ENCODE measurements around the gene LTBP2.

DNA sequence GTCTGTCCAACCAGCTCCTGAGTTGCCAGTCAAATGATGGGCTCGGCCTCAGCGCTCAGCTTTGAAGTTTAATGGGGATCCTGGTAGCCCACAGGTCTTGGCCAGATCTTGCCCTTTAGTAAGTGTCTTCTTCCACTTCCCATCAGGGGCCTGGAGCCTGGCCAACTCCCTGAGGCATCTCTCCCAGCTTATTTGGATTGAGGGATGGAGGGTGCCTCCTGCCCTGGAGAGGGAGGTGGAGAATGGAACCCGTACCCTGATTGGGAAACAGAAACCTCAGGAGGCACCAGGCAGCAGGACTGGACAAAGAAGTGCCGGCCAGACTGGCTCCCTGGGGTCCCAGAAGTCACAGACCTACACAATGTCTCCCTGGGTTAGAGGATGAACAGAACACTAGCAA is 40.5 kb upstream of the LTBP2 start:
- TF ChIP-seq, protein P1, sequence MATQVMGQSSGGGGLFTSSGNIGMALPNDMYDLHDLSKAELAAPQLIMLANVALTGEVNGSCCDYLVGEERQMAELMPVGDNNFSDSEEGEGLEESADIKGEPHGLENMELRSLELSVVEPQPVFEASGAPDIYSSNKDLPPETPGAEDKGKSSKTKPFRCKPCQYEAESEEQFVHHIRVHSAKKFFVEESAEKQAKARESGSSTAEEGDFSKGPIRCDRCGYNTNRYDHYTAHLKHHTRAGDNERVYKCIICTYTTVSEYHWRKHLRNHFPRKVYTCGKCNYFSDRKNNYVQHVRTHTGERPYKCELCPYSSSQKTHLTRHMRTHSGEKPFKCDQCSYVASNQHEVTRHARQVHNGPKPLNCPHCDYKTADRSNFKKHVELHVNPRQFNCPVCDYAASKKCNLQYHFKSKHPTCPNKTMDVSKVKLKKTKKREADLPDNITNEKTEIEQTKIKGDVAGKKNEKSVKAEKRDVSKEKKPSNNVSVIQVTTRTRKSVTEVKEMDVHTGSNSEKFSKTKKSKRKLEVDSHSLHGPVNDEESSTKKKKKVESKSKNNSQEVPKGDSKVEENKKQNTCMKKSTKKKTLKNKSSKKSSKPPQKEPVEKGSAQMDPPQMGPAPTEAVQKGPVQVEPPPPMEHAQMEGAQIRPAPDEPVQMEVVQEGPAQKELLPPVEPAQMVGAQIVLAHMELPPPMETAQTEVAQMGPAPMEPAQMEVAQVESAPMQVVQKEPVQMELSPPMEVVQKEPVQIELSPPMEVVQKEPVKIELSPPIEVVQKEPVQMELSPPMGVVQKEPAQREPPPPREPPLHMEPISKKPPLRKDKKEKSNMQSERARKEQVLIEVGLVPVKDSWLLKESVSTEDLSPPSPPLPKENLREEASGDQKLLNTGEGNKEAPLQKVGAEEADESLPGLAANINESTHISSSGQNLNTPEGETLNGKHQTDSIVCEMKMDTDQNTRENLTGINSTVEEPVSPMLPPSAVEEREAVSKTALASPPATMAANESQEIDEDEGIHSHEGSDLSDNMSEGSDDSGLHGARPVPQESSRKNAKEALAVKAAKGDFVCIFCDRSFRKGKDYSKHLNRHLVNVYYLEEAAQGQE (IDR thresholded peaks at IDR 0.05; ENCODE audit: borderline replicate concordance), result no peak
- no peak for TF ChIP-seq EP300 (conservative IDR thresholded peaks at IDR 0.05; ENCODE audit: poor library complexity, severe bottlenecking)
- TF ChIP-seq, protein P2, sequence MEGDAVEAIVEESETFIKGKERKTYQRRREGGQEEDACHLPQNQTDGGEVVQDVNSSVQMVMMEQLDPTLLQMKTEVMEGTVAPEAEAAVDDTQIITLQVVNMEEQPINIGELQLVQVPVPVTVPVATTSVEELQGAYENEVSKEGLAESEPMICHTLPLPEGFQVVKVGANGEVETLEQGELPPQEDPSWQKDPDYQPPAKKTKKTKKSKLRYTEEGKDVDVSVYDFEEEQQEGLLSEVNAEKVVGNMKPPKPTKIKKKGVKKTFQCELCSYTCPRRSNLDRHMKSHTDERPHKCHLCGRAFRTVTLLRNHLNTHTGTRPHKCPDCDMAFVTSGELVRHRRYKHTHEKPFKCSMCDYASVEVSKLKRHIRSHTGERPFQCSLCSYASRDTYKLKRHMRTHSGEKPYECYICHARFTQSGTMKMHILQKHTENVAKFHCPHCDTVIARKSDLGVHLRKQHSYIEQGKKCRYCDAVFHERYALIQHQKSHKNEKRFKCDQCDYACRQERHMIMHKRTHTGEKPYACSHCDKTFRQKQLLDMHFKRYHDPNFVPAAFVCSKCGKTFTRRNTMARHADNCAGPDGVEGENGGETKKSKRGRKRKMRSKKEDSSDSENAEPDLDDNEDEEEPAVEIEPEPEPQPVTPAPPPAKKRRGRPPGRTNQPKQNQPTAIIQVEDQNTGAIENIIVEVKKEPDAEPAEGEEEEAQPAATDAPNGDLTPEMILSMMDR (IDR thresholded peaks at IDR 0.05; ENCODE audit: poor library complexity, severe bottlenecking), result no peak
- TF ChIP-seq TAF1 (IDR thresholded peaks at IDR 0.05; ENCODE audit: low read depth), result no peak
- TF ChIP-seq EZH2 (IDR thresholded peaks at IDR 0.05; ENCODE audit: borderline replicate concordance, insufficient read depth, low read length, poor library complexity, severe bottlenecking), result no peak
- TF ChIP-seq POLR2AphosphoS5 (IDR thresholded peaks at IDR 0.05), result no peak
- TF ChIP-seq RAD21 (conservative IDR thresholded peaks at IDR 0.05), result no peak

All from neural cell (in vitro differentiated cells).